Liver (tissue), 9 donors: Measurements from ENCODE around the gene ROPN1. TPM values are rescaled to one million over a fixed set of nuclear protein-coding genes. Genes with fewer than 3 reads are reported as not detected.

Experiments
- DNase-seq: peaks from one replicate; pipeline ENCODE4 v3.0.0-alpha.2; 2017; ENCODE audit warnings: low spot score
- H3K27ac ChIP-seq, 2 donors: one replicate each; pipeline ENCODE4 v1.7.0; 2013; ENCODE audit warnings: inconsistent platforms in 2 of 2, low read length in 2 of 2, control low read depth in 1 of 2, low read depth in 1 of 2, mild to moderate bottlenecking in 1 of 2
- H3K27me3 ChIP-seq, 4 donors: one replicate each; pipeline versions ENCODE4 v1.6.1 to v1.7.0; 2013; ENCODE audit warnings: low read length in 3 of 4, inconsistent platforms in 1 of 4, mild to moderate bottlenecking in 1 of 4, moderate library complexity in 1 of 4; ENCODE audit not compliant: control insufficient read depth in 4 of 4, insufficient read depth in 4 of 4
- H3K36me3 ChIP-seq, 4 donors: one replicate each; pipeline versions ENCODE4 v1.6.1 to v1.7.0; 2013; ENCODE audit warnings: low read length in 3 of 4, mild to moderate bottlenecking in 3 of 4, low read depth in 1 of 4, moderate library complexity in 1 of 4; ENCODE audit not compliant: control insufficient read depth in 4 of 4, insufficient read depth in 3 of 4
- H3K4me1 ChIP-seq, 4 donors: one replicate each; pipeline versions ENCODE4 v1.6.1 to v1.7.0; 2013; ENCODE audit warnings: low read length in 3 of 4, mild to moderate bottlenecking in 3 of 4, moderate library complexity in 1 of 4; ENCODE audit not compliant: control insufficient read depth in 4 of 4, insufficient read depth in 4 of 4
- H3K4me3 ChIP-seq, 3 donors: one replicate each; pipeline versions ENCODE4 v1.6.1 to v1.7.0; 2013; ENCODE audit warnings: low read length in 3 of 3, control low read depth in 1 of 3, low read depth in 1 of 3, mild to moderate bottlenecking in 1 of 3
- H3K9ac ChIP-seq, 2 donors: one replicate each; pipeline ENCODE4 v1.7.0; 2013; ENCODE audit warnings: low read length in 2 of 2, mild to moderate bottlenecking in 2 of 2, moderate library complexity in 2 of 2, control low read depth in 1 of 2, low read depth in 1 of 2
- H3K9me3 ChIP-seq, 4 donors: one replicate each; pipeline versions ENCODE4 v1.6.1 to v1.7.0; 2013; ENCODE audit warnings: low read length in 3 of 4; ENCODE audit not compliant: control insufficient read depth in 4 of 4
- ATF3 ChIP-seq: IDR thresholded peaks from 2 replicates; pipeline ENCODE4 v1.6.1; 2016; ENCODE audit warnings: antibody characterized with exemption
- CTCF ChIP-seq: fragments of 150-350 bp; IDR thresholded peaks from 2 replicates; pipeline ENCODE4 v1.5.1; 2017; ENCODE audit warnings: improper control_type of control experiment, low read depth, low read length; ENCODE audit not compliant: missing input control
- EGR1 ChIP-seq, 2 donors: IDR thresholded peaks; 2 replicates each; pipeline ENCODE4 v1.6.1; 2016 to 2018; ENCODE audit warnings: antibody characterized with exemption in 2 of 2, low read depth in 2 of 2
- FOXA1 ChIP-seq: IDR thresholded peaks from 2 replicates; pipeline ENCODE4 v1.6.1; 2016; ENCODE audit warnings: antibody characterized with exemption
- FOXA2 ChIP-seq: IDR thresholded peaks from 2 replicates; pipeline ENCODE4 v1.6.1; 2016; ENCODE audit warnings: antibody characterized with exemption
- GABPA ChIP-seq, 2 donors: IDR thresholded peaks in 1 of 2; conservative IDR thresholded peaks in 1 of 2; 2 replicates each; pipeline ENCODE4 v1.6.1; 2016; ENCODE audit warnings: antibody characterized with exemption in 2 of 2, mild to moderate bottlenecking in 1 of 2, moderate library complexity in 1 of 2
- HNF4A ChIP-seq, 2 donors: conservative IDR thresholded peaks; 2 replicates each; pipeline ENCODE4 v1.6.1; 2016; ENCODE audit warnings: antibody characterized with exemption in 2 of 2, mild to moderate bottlenecking in 2 of 2
- HNF4G ChIP-seq: IDR thresholded peaks from 2 replicates; pipeline ENCODE4 v1.6.1; 2016; ENCODE audit warnings: antibody characterized with exemption
- JUND ChIP-seq, 2 donors: IDR thresholded peaks; 2 replicates each; pipeline ENCODE4 v1.6.1; 2016; ENCODE audit warnings: antibody characterized with exemption in 2 of 2
- RAD21 ChIP-seq, 2 donors: IDR thresholded peaks; 2 replicates each; pipeline ENCODE4 v1.6.1; 2016; ENCODE audit warnings: antibody characterized with exemption in 2 of 2, mild to moderate bottlenecking in 2 of 2
- SP1 ChIP-seq: IDR thresholded peaks from 2 replicates; pipeline ENCODE4 v1.6.1; 2018; ENCODE audit warnings: antibody characterized with exemption, mild to moderate bottlenecking
- TAF1 ChIP-seq: conservative IDR thresholded peaks from 2 replicates; pipeline ENCODE4 v1.6.1; 2016; ENCODE audit warnings: antibody characterized with exemption, mild to moderate bottlenecking
- YY1 ChIP-seq: IDR thresholded peaks from 2 replicates; pipeline ENCODE4 v1.6.1; 2016; ENCODE audit warnings: antibody characterized with exemption, mild to moderate bottlenecking
- WGBS: extraction: QIAGEN DNeasy Blood & Tissue Kit; methylation state at CpG from one replicate; pipeline ENCODE4 v1.1.7; 2013; 5-methylcytosine and 5-hydroxymethylcytosine counted together
- polyA plus RNA-seq, 2 donors: library from polyadenylated mRNA; stranded (reverse) in 1 of 2; unstranded in 1 of 2; fragments of 200-250 nt in 1 of 2; fragments of >200 nt in 1 of 2; fragmentation: Nextera tagmentation in 1 of 2; extraction: Ambion mirVana in 1 of 2; gene quantifications; one replicate each; pipeline versions ENCODE4 v1.2.1 to v1.2.3, GENCODE V29; 2013 to 2015
- total RNA-seq, 2 donors: library from RNA; depleted of rRNA; stranded (reverse); fragments of >200 nt; gene quantifications; one replicate each; pipeline ENCODE4 v1.2.3, GENCODE V29; 2014
- donor health status: healthy.
- donor health status: healthy.
- donor health status: healthy.
- donor health status: healthy.
- donor health status: healthy.

The ROPN1 gene
- total and polyA plus RNA-seq, 4 donors, result not detected

- Histone ChIP-seq H3K27ac (no peak overlapping the region), H3K9me3 (no peaks in the 10 kb centered on the region), H3K36me3 (peaks cover 0 to 23% (median 11%) of the 10 kb centered on the region in 4 donors)
These were observed 44.4 kb downstream of the ROPN1 start for GRCh38 chr3:123947482-123947881.

GRCh38 chr3:123941542-123941941 lies 50.4 kb downstream of the ROPN1 start:
- H3K4me3 ChIP-seq, result no peak overlapping the region
- peaks cover 0 to 12% (median 7%) of the 10 kb centered on the region in 4 donors for H3K36me3 ChIP-seq
- no peak overlapping the region for H3K27ac ChIP-seq
- no peak for DNase-seq
- TF ChIP-seq HNF4G, result no peak
- TF ChIP-seq ATF3, result no peak
- TF ChIP-seq HNF4A (conservative IDR thresholded peaks at IDR 0.05), result peak in 1 of 2 donors; percentile 24
- TF ChIP-seq RAD21 (IDR thresholded peaks at IDR 0.05), result no peak
- no peak overlapping the region for H3K9ac ChIP-seq
- WGBS, result 93% methylated on average over 1 of the region's 1 CpG
- peaks cover 0 to 24% (median 15%) of the 10 kb centered on the region in 4 donors for H3K4me1 ChIP-seq
- H3K9me3 ChIP-seq, result no peaks in the 10 kb centered on the region
- H3K27me3 ChIP-seq, result no peaks in the 10 kb centered on the region

More at GRCh38 chr3:123947482-123947881, 44.4 kb downstream of the ROPN1 start:
- TF ChIP-seq CTCF (no peak), ATF3 (no peak), TAF1 (no peak), HNF4A (conservative IDR thresholded peaks at IDR 0.05) (no peak), FOXA2 (no peak), EGR1 (IDR thresholded peaks at IDR 0.05; ENCODE audit: low read depth in 2 of 2) (no peak), FOXA1 (no peak), GABPA (IDR thresholded peaks at IDR 0.05 in 1 of 2, conservative IDR thresholded peaks at IDR 0.05 in 1 of 2) (no peak)
- no peak overlapping the region for H3K4me3 ChIP-seq
- DNase-seq, result no peak
- no peaks in the 10 kb centered on the region for H3K27me3 ChIP-seq
- H3K9ac ChIP-seq, result no peak overlapping the region
- peaks cover 0 to 9% (median 4%) of the 10 kb centered on the region in 4 donors for H3K4me1 ChIP-seq

GRCh38 chr3:123941121-123941520 lies 50.8 kb downstream of the ROPN1 start:
- H3K9me3 ChIP-seq, result no peaks in the 10 kb centered on the region
- 40% methylated on average over 2 of the region's 2 CpGs for WGBS
- TF ChIP-seq GABPA (IDR thresholded peaks at IDR 0.05 in 1 of 2, conservative IDR thresholded peaks at IDR 0.05 in 1 of 2) (no peak), SP1 (no peak), FOXA2 (no peak), RAD21 (IDR thresholded peaks at IDR 0.05) (peak; percentile 41 to 58)

GRCh38 chr3:123939706-123940105 lies 52.2 kb downstream of the ROPN1 start:
- peaks cover 0 to 20% (median 14%) of the 10 kb centered on the region in 4 donors for H3K4me1 ChIP-seq
- no peak overlapping the region for H3K4me3 ChIP-seq
- H3K27me3 ChIP-seq, result no peaks in the 10 kb centered on the region
- H3K9ac ChIP-seq, result no peak overlapping the region
- peaks cover 0 to 12% (median 7%) of the 10 kb centered on the region in 4 donors for H3K36me3 ChIP-seq
- 33% methylated on average over 2 of the region's 2 CpGs for whole genome bisulfite sequencing
- DNase-seq, result no peak
- H3K9me3 ChIP-seq, result no peaks in the 10 kb centered on the region
- no peak overlapping the region for H3K27ac ChIP-seq
- TF ChIP-seq FOXA2, result no peak
- no peak for TF ChIP-seq CTCF
- TF ChIP-seq GABPA (IDR thresholded peaks at IDR 0.05 in 1 of 2, conservative IDR thresholded peaks at IDR 0.05 in 1 of 2), result no peak
- peak; percentile 52 for TF ChIP-seq YY1
- no peak for TF ChIP-seq ATF3
- no peak for TF ChIP-seq EGR1 (IDR thresholded peaks at IDR 0.05; ENCODE audit: low read depth in 2 of 2)
- TF ChIP-seq FOXA1, result no peak
- peak; percentile 49 for TF ChIP-seq HNF4A (conservative IDR thresholded peaks at IDR 0.05)
- no peak for TF ChIP-seq JUND (IDR thresholded peaks at IDR 0.05)
- no peak for TF ChIP-seq RAD21 (IDR thresholded peaks at IDR 0.05)

More at GRCh38 chr3:123941121-123941520, 50.8 kb downstream of the ROPN1 start:
- peaks cover 0 to 21% (median 14%) of the 10 kb centered on the region in 4 donors for H3K4me1 ChIP-seq
- no peak for DNase-seq
- H3K36me3 ChIP-seq, result peaks cover 0 to 12% (median 7%) of the 10 kb centered on the region in 4 donors
- H3K9ac ChIP-seq, result no peak overlapping the region
- no peak overlapping the region for H3K4me3 ChIP-seq
- H3K27ac ChIP-seq, result no peak overlapping the region
- H3K27me3 ChIP-seq, result no peaks in the 10 kb centered on the region
